ENCODE data around the gene FHL3.

Gene FHL3, protein sequence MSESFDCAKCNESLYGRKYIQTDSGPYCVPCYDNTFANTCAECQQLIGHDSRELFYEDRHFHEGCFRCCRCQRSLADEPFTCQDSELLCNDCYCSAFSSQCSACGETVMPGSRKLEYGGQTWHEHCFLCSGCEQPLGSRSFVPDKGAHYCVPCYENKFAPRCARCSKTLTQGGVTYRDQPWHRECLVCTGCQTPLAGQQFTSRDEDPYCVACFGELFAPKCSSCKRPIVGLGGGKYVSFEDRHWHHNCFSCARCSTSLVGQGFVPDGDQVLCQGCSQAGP

DNA sequence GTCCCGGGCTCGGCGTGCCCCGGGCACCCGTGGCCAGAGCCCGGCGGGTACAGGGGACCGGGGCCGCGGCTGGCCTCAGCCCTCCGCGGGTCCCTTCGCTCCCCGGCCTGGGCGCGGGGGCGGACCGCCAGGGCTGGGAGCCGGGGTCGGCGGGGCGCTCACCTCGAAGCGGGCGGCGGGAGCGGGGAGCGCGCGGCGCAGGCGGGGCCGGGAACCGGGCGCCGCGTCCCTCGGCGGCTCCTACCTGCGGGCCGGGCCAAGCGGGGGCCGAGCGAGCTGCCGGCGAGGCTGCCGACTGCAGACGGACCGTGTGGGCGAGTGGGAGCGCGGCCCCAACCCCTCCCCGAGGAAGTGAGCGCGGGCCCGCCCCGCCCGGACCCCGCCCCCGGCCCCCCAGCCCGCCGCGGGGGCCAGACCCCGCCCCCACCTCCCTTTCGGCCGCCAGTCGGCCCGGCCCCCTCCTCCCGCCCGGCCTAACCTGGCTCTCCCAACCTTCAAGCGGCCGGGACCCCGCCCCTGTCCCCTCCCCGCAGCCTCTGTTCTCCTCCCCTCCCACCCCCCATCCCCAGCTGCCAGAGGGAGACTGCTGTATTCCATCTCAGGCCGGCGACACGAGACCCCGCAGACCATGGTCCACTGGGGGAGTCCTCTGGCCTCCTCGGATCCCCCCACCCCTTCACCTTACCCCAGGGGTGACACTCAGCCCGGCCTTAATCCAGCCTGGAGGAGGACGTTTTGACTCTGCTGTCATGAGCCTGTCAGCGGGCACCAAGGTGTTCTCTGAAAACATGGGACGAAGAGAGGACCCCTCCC is at the start of gene FHL3:
Gene FHL3, minus strand, starts transcription at position 320 of the 813 bp plus-strand sequence. CDS start 6,102 bp downstream, outside the sequence.
- peak in 1 of 2 experiments; percentile 41 for DNase-seq

DNA sequence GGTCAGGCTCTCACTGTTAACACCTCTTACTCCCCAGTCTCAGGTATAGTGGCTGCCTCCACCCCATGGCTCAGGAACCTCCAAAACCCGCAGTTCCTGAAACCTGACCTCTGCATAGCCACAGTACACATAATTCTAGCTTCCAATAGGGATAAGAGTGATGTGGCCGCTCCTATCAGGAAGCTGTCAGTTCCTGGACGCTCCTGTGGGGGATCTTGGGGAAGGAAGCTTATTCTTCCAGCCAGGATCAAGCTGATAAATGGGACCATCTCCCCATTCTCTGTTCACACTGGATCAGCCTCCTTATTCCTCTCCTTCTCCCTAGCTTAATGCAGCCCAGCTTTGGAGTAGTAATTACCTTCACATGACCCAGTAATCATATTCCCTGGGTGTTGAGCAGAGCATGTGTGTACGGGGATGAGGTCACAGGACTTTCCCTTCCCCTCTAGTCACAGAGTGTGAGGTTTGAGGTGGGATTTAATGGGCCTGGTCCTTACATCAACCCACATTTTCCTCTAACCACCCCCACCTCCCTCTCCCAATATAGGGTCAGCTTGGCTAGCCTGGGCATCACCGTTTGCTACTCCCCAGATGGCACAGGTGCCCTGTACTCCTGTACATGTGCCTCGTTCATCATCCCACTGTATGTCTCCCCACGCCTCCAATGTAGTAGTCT is 48.2 kb upstream of the FHL3 start:
- DNase-seq: no peak

DNA sequence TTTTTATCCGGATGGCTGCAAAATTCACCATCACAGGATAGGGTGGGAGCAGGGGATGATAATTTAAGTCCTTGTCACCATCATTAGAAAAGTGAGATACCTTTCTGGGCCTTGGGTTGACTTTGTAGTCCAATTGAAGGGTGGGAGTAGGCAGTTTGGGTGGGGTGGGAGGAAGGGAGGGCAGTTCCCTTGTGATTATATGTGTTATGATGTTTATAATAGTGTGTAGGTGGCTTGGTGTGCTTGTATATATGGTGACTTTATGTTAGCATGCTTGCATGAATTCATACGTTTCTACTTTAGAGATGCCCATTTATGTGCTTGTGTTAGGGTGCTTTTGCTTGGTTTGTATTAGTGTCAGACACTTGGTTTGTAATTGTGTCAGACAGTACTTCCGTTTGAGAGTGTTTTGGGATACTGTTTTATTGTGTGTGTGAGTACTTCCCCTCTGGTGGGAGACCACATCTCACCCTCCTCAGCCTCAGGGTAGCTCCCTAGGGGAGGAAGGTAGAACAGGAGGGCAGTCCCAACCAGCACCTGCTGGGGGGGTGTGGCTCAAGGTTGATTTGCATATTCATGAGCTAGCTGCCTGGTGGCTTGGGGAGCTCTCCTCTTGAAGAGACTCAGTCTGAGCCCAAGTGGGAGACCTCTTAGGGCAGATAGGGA is 47.6 kb upstream of the FHL3 start:
- no peak for DNase-seq

DNA sequence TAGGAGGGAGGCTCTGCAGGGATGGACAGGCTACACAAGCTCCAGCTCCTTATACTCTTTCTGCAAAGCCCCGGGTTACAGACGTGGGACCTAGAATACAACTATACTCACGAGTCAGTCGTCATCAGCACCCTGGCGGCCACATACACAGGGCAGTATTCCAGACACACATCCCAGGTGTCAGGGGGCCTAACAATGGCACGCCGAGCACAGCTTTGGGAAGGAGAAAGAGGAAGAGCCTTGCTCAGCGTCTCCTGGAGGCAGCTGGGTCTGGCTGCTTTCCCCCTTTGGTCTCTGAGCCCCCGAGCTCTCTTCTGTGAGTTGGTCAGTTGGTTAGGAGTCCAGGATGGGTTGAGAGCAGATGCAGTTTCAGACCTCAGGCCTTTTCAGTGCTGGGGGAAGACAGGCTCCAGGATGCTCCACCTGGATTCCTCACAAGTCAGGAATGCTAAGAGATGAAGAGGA is 45.8 kb upstream of the FHL3 start:
- DNase-seq: no peak

DNA sequence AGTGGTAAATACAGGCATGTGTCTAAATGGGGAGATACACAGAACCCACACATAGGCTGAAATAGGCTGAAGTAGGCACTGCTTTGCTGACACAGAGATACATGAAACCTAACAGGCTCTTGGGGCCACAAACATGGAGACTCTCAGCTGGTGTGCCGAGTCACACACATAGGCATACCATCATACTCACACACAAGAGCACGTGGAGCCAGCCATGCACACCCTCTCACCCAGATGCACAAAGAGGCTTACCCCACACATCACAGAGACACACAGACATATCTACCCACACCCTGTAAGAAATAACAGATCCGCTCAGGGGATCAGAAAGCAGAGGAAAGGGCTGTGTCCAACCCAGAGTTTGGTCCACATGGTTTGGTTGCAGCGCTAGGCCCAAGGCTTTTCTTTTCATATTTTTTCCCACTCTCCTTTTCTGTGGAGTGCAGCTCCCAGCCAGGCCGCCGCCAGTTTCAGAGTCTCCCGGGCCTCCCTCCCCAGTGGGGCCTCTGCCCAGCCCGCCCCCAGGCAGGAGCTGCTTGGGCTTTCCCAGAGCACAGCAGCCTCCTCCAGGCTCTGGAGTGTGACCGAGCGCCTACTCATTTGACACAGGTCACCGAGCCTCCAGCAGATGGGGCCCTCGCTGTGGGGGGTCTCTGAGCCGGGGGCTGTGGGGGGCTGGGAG is 45.2 kb upstream of the FHL3 start:
- DNase-seq: no peak

DNA sequence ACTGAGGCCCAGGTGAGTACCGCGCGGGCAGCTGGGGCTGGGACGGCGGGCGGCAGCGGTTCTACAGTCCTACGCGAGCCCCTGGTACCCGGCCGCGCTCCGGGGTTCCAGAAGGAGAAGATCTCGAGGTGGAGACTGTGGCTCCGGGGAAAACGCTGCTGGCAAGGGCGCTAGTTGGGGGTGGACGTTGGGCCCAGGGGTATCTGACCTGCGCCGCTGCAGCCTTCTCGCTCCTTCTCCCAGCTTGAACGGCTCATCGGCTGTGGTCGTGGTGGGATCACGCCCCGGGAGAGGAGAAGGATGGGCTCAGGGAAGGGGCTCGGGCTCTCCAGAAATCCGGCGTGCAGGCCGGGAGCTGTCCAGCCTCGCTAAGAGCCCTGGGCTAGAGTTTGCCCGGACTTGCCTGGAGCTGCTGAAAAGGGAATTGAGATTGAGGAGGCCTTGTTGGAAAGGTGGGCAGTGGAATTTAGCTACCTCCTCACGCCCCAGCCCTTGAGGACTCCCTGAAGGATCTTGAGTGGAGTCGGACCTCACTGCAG is 42.4 kb upstream of the FHL3 start:
- no peak for DNase-seq

DNA sequence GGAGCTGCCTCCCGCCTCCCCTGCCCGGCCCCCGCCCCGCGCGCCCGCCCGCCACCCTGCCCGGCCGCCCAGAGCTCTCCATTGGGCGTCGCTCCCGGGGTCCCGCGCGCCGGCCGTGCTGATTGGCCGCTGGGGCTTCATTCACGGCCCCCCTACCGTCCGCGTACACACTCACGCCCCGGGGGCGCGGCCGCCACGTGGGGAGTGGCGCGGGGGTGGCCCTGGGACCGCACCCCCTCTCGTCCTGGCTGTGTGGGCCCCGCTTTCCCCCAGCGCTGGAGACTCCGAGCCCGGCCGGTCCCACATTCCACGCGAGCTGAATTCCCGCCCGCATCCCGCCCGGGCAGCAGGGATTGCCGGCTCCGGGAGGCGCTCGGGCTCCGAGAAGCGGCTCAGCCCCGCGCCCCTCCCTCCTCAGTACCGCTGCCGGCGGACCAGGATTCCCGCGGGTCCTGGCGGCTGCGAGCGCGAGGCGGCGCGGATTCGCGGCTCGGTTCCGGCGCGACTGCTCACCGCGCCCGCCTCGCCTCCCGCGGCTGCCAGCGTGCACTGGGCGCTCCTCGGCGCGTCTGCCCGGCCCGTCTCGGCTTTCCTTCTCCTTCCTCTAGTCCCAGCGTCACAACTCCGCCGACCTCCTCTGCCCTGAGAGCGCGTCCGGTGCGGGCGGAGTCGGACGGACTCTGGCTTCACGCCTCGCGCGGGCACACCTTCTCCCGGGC is 41.7 kb upstream of the FHL3 start:
- peak; percentile 60 to 72 for DNase-seq

DNA sequence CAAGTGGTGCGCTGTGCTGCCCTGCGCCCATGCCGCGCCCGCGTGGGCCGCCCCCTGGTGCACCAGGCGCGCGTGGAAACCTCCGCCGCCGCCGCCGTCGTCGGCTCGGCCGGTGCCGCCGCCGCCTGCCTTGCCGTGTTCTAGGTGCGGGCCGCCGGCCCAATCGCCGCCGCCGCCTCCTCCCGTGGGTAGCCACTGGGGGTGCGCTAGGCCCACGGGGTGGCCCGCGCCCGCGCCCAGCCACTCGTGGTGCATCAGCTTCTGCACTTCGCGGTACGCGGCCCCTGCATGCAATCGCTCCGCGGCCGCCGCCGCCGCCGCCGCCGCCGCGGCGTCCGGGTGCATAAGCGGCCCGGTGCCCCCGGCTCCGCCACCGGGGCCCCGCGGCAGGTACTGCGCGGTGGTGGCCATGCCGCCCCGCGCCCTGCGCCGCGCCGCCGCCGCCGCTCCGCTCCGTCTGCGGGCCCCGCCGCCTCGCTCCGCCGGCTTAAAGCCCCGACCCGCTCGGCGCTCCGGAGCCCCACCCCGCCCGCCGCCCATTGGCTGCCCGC is 41.1 kb upstream of the FHL3 start, which contains the start of gene POU3F1:
Gene POU3F1, minus strand, starts transcription at position 461 of the 551 bp plus-strand sequence. Its CDS starts 50 bp downstream, at position 411.
- DNase-seq: no peak

DNA sequence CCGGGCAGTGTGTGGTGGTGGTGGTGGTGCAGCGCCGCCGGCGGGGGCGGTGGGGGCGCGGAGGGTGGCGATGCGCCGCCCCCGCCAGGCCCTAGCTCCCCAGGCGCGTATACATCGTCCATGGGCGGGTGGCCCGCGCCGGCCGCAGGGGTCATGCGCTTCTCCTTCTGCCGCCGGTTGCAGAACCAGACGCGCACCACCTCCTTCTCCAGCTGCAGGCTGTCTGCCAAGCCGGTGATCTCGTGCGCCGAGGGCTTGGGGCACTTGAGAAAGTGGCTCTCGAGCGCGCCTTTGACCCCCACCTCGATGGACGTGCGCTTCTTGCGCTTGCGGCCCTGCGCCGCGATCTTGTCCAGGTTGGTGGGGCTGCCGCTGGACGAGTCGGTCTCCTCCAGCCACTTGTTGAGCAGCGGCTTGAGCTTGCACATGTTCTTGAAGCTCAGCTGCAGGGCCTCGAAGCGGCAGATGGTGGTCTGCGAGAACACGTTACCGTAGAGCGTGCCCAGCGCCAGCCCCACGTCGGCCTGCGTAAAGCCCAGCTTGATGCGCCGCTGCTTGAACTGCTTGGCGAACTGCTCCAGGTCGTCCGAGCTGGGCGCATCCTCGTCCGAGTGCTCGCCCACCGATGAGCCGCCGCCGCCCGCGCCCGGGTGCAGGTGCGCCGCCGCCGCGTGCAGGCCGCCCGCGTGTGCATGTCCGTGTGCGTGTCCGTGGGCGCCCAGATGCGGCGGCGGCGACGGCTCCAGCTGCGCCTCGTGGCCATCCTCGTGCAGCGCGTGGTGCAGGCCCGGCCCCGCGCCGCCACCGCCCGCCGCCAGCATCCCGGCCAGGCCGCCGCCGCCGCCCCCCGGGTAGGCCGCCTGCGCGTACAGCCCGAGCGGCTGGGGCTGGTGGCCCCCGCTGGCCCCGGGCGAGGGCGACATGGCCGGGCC is 40.4 kb upstream of the FHL3 start:
- DNase-seq: no peak

DNA sequence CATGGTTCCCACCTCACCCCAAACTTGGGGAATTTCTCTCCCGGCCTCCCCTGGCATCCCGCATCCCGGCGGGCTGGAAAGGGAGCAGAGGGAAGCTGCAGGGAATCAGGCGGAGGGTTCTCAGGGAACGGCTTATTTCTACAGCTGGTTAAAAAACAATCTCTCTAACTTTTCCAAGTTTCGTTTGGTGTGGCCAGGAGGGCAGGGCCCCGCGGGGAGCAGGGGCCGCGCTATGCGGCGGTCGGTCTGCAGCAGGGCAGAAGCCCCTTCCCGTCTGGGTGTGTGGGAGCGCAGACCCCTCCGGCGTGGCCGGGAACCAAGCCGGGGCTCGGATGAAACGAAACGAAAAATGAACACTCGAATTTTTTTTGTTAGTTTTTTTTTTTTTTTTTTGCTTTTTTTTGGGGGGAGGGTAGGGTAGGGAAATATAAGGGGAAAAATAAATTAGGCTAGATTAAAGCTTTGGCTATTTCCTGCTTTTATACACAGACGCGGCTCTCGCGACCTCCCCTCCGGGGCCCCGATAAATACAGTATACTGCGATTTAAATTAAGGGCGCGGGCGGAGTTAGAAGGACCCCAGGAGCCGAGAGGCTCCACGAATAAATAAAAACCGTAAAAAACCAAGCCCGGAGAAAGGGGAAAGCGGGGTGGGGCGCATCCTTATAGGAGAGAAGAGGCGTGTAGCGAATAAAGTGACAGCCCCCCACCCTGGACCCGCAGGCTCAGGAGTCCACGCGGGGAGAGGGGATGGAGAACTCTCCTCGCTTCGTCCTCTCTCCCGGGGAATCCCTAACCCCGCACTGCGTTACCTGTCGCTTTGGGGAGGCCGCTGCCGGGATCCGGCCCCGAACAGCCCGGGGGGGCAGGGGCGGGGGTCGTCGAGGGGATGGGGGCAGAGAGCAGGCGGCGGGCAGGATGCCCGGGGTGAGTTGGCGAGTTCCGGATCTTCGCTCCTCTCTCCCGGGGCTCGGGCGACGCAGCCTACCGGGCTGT is 39.2 kb upstream of the FHL3 start:
- no peak for DNase-seq

DNA sequence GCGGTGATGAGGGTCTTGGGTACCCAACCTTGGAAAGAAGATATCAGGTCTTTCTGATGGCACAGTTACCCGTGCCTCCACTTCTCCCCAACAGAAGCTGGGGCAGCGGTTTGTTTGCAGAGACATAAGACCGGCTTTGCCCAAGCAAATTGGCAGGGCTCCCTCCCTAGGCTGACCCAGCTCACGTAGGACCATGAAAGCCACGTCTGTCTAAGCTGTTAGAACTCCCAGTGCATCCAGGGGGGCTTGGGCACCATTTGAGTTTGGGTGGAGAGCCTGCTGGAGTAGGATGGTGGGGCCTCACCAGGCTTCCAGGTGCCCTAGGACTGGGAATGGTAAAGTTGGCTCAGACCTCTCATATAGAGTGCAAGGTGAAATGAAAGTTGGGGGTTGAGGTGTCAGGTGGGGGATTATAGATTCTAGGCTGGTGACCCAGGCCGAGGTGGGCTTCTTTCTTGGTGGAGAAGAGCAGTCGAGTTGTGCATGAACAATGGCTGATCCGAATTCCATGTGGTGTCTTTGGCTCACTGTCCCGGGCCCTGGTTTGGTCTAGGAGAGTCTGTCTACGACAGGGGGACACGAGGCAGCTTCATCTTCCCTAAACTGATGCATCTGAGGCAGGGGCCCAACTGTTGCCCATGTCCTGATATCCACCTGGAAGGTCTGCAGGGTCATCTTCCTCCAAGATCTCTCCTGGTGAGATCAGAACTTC is 37.9 kb upstream of the FHL3 start:
- no peak for DNase-seq

DNA sequence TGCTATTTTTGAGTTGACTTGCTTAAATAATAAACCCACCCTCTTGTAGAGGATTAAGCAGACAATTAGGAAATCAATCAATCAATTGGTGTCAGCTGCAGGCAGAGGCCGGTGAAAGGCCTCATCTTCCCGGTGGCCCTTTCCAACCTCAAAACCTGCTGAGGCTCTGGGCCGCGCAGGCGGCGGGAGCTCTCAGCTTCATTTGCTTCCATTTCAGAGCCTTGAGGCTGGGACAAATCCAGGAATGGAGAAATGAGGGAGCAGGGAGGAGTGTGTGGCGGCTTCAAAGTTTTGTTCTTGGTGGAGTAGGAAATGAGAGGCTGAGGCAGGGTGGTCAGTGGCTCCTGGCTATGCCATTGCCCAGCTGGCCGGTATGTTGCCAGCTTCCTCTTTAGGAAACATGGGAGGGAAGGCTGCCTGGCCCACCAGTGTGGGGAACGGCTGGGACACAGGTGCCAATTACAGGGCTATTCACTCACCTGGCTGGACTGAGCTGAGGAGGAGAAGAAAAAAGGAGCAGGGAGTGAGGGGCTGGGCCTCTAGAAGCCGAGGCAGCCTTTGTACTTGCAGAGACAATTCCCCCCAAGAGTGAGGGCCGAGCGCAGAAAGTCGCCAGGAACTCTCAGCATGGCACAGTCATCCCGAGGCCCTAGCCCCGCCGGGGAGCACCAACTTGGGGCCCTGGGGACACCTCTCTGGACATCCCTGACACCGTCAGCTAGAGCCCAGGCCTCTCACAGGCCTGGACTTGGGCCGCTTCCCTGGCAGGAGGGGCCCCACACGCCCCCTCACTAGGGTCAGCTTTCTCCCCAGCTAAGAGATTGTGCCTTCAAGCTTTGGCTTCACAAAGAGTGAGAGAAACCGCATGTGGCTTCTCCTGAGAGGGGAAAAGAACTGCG is 36.9 kb upstream of the FHL3 start:
- no peak for DNase-seq

DNA sequence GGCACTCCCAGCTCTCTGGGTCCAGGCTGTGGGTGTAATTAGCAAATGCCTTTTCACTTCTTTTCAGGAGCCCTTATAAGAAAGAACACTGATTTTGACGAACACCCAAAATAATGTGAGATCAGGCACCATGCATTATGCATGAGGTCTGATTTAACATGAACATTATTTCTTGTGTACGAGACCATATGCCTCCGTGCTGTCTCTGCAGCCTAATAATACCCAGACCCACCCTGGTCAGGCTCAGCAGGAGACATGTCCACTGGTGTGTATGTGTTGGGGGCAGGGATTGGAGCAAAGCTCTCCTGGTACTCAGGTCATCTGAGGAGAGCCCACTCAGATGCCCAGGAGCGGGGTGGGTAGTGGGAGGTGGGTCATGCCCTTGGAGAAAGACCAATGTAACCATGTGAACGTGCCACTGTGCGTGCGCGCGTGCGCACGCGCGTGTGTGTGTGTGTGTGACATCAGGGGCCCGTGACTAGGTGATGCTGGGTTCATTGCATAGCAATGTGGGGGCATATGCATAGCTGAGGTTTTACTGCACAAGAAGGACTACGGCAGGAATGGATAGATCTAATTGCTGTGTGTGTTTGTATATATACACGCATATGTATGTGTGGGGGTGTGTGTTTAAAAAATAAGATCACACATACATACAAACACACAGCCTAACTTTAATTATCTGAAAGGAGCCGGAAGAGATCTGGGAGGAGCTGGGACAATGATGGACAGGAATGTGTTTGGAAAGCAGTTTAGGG is 34.2 kb upstream of the FHL3 start:
- DNase-seq: no peak

DNA sequence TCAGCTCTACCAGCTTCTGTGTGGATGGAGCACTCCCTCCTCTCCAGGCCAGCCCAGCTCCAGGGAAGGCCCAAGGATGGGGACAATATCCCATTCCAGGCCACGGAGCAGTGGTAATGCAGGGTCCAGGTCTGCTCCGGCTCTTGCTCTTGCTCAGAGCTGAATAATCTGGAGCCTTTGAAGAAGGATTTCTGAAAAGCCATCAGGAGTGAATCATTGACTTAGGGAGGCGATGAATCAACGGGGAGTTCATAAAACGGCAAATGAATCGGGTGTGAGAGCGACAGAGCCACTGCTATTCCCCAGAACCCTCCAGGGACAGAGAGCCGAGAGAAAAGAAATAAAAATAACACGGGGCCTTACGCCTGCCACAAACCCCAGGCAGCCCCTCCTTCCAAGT is 33.5 kb upstream of the FHL3 start:
- DNase-seq: no peak

DNA sequence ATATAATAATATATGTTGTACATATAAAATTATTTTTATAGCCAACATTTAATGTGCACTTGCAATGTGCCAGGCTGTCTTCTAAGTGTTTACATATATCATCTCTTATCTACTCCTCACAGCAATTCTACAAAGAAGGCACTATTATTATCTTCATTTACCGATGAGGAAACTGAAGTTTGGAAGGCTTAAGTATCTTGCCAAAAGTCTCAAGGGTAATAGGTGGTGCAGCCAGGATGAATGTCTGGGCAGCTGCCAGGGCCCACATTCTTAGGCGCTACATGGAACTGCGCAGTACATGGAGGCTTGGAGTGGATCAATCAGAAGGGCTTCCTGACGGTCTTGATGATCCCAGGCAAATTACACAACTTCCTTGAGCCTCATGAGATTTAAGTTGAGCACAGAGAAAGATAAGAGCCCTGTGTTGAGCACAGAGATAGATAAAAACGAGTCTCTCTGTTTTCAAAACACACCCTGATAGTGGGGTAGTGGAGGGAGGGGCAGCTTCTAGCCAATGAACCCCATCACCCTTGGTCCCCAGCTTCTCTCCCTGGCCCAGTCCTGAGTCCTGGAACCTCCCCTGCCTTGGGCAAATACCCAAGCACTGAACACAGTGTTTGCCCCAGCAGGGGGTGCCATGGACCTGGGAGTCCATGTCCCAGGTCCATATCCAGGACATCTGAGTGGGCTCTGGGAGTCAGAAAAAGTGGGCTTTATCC is 32.1 kb upstream of the FHL3 start:
- no peak for DNase-seq

All from SW 1271 (cell line).